HG03039 (cell line): ENCODE results near the gene GSK3A.

Experiments
- ATAC-seq: cut with Tn5 transposase; IDR thresholded peaks from one replicate; pipeline ENCODE4 v1.9.1; 2021; ENCODE audit warnings: mild to moderate bottlenecking, moderate library complexity; ENCODE audit not compliant: unreplicated experiment

GSK3A gene

GRCh38 chr19:42249769-42250168 is 7.4 kb upstream of the GSK3A start:
- no peak for ATAC-seq

- no peak for ATAC-seq
Measured at GRCh38 chr19:42249149-42249750, 6.8 kb upstream of the GSK3A start.

GRCh38 chr19:42248270-42249148 is 6.1 kb upstream of the GSK3A start:
- no peak for ATAC-seq

- ATAC-seq = no peak
Measured at GRCh38 chr19:42247640-42248199, 5.3 kb upstream of the GSK3A start.

- no peak for ATAC-seq
Measured at GRCh38 chr19:42246922-42247639, 4.7 kb upstream of the GSK3A start.

- no peak for ATAC-seq
Measured at GRCh38 chr19:42246143-42246921, 3.9 kb upstream of the GSK3A start.

- no peak for ATAC-seq
Measured at GRCh38 chr19:42245231-42245630, 2.8 kb upstream of the GSK3A start.

GRCh38 chr19:42244347-42245220 is 2.2 kb upstream of the GSK3A start:
- ATAC-seq = peak; percentile 33

GRCh38 chr19:42242069-42242511 is 312 bp downstream of the GSK3A start:
- no peak for ATAC-seq

- no peak for ATAC-seq
Measured at GRCh38 chr19:42241279-42241678, 1.1 kb downstream of the GSK3A start.

GRCh38 chr19:42239544-42240220 is 2.7 kb downstream of the GSK3A start:
- ATAC-seq = no peak

- ATAC-seq = no peak
Measured at GRCh38 chr19:42235181-42235580, 7.2 kb downstream of the GSK3A start.

GRCh38 chr19:42234364-42234763 is 8.0 kb downstream of the GSK3A start:
- ATAC-seq = no peak

GRCh38 chr19:42233678-42234292 is 8.6 kb downstream of the GSK3A start:
- ATAC-seq = no peak

GRCh38 chr19:42233106-42233505 is 9.3 kb downstream of the GSK3A start:
- no peak for ATAC-seq

- ATAC-seq = no peak
Measured at GRCh38 chr19:42232435-42232834, 10.0 kb downstream of the GSK3A start.

GRCh38 chr19:42230571-42230970 is 11.8 kb downstream of the GSK3A start:
- no peak for ATAC-seq

GRCh38 chr19:42229855-42230351 is 12.5 kb downstream of the GSK3A start:
- no peak for ATAC-seq
